GM19025 (cell line): ENCODE results near the gene CD3G.
"Not testable (repeated sequence)": the region's sequence is repeated elsewhere in the genome, so short reads cannot be mapped to it uniquely, and the experiment has no call there.

Experiments used
- ATAC-seq: cut with Tn5 transposase; IDR thresholded peaks from one replicate; pipeline ENCODE4 v1.9.1; 2021; ENCODE audit warnings: mild to moderate bottlenecking, low read depth, moderate library complexity; ENCODE audit not compliant: unreplicated experiment

Gene CD3G

GRCh38 chr11:118343981-118344515 is at the start of gene CD3G:
Gene CD3G (plus strand): TSS chr11:118344344. CDS start chr11:118344424, 80 bp downstream.
- no peak for ATAC-seq

GRCh38 chr11:118295199-118295598 is 48.9 kb upstream of the CD3G start:
- no peak for ATAC-seq

GRCh38 chr11:118295815-118296454 is 48.2 kb upstream of the CD3G start:
- ATAC-seq, result no peak

GRCh38 chr11:118301600-118302195 is 42.4 kb upstream of the CD3G start:
- no peak for ATAC-seq

GRCh38 chr11:118304227-118304567 is 39.9 kb upstream of the CD3G start:
- ATAC-seq, result no peak

- ATAC-seq, result no peak
These were observed 39.4 kb upstream of the CD3G start, which contains the start of gene CD3E for GRCh38 chr11:118304568-118305248. Gene CD3E (plus strand): TSS chr11:118304730. CDS start chr11:118304953, 223 bp downstream.

GRCh38 chr11:118305726-118306125 is 38.4 kb upstream of the CD3G start:
- ATAC-seq, result no peak

- ATAC-seq, result no peak
These were observed 37.6 kb upstream of the CD3G start for GRCh38 chr11:118306556-118306955.

GRCh38 chr11:118308995-118309528 is 35.1 kb upstream of the CD3G start:
- not testable (repeated sequence) for ATAC-seq

GRCh38 chr11:118310271-118310670 is 33.9 kb upstream of the CD3G start:
- ATAC-seq, result no peak

GRCh38 chr11:118310781-118311485 is 33.2 kb upstream of the CD3G start:
- ATAC-seq, result no peak

GRCh38 chr11:118311518-118311917 is 32.6 kb upstream of the CD3G start:
- no peak for ATAC-seq

GRCh38 chr11:118312328-118312727 is 31.8 kb upstream of the CD3G start:
- no peak for ATAC-seq

- no peak for ATAC-seq
These were observed 30.9 kb upstream of the CD3G start for GRCh38 chr11:118313242-118313641.

- no peak for ATAC-seq
These were observed 29.1 kb upstream of the CD3G start for GRCh38 chr11:118314988-118315411.

- ATAC-seq, result no peak
These were observed 26.0 kb upstream of the CD3G start for GRCh38 chr11:118318124-118318523.

GRCh38 chr11:118318581-118319336 is 25.4 kb upstream of the CD3G start:
- no peak for ATAC-seq

GRCh38 chr11:118319337-118319707 is 24.8 kb upstream of the CD3G start:
- ATAC-seq, result no peak

GRCh38 chr11:118320515-118320914 is 23.6 kb upstream of the CD3G start:
- ATAC-seq, result no peak
